ENCODE results near the gene TTC39A.
"Not testable (repeated sequence)": the region's sequence is repeated elsewhere in the genome, so short reads cannot be mapped to it uniquely, and the experiment has no call there.

Gene TTC39A

GRCh38 chr1:51336711-51337110 is 6.3 kb upstream of the TTC39A start:
- DNase-seq (ENCODE audit: low read depth in 2 of 2) = no peak

GRCh38 chr1:51336004-51336403 is 5.6 kb upstream of the TTC39A start:
- DNase-seq (ENCODE audit: low read depth in 2 of 2) = no peak

- DNase-seq (ENCODE audit: low read depth in 2 of 2) = no peak
Measured at GRCh38 chr1:51331206-51332100, 1.1 kb upstream of the TTC39A start.

- no peak for DNase-seq (ENCODE audit: low read depth in 2 of 2)
Measured at GRCh38 chr1:51329443-51330325, 678 bp downstream of the TTC39A start.

- no peak for DNase-seq (ENCODE audit: low read depth in 2 of 2)
Measured at GRCh38 chr1:51328926-51329325, 1.4 kb downstream of the TTC39A start.

- no peak for DNase-seq (ENCODE audit: low read depth in 2 of 2)
Measured at GRCh38 chr1:51328279-51328678, 2.1 kb downstream of the TTC39A start.

GRCh38 chr1:51327386-51327785 is 3.0 kb downstream of the TTC39A start:
- no peak for DNase-seq (ENCODE audit: low read depth in 2 of 2)

GRCh38 chr1:51326839-51327238 is 3.5 kb downstream of the TTC39A start:
- DNase-seq (ENCODE audit: low read depth in 2 of 2) = no peak

- no peak for DNase-seq (ENCODE audit: low read depth in 2 of 2)
Measured at GRCh38 chr1:51325878-51326755, 4.2 kb downstream of the TTC39A start.

- DNase-seq (ENCODE audit: low read depth in 2 of 2) = no peak
Measured at GRCh38 chr1:51325391-51325790, 5.0 kb downstream of the TTC39A start.

GRCh38 chr1:51325011-51325385 is 5.4 kb downstream of the TTC39A start:
- not testable (repeated sequence) for DNase-seq (ENCODE audit: low read depth in 2 of 2)

- no peak for DNase-seq (ENCODE audit: low read depth in 2 of 2)
Measured at GRCh38 chr1:51324251-51325010, 5.9 kb downstream of the TTC39A start.

GRCh38 chr1:51323778-51324177 is 6.6 kb downstream of the TTC39A start:
- DNase-seq (ENCODE audit: low read depth in 2 of 2) = no peak

GRCh38 chr1:51322417-51323101 is 7.8 kb downstream of the TTC39A start:
- no peak for DNase-seq (ENCODE audit: low read depth in 2 of 2)

GRCh38 chr1:51321924-51322280 is 8.5 kb downstream of the TTC39A start:
- no peak for DNase-seq (ENCODE audit: low read depth in 2 of 2)

- no peak for DNase-seq (ENCODE audit: low read depth in 2 of 2)
Measured at GRCh38 chr1:51320967-51321923, 9.1 kb downstream of the TTC39A start.

GRCh38 chr1:51317798-51318197 is 12.6 kb downstream of the TTC39A start:
- DNase-seq (ENCODE audit: low read depth in 2 of 2) = no peak

- DNase-seq (ENCODE audit: low read depth in 2 of 2) = no peak
Measured at GRCh38 chr1:51316846-51317120, 13.6 kb downstream of the TTC39A start.

- DNase-seq (ENCODE audit: low read depth in 2 of 2) = no peak
Measured at GRCh38 chr1:51316113-51316845, 14.1 kb downstream of the TTC39A start.

All from stimulated activated CD4-positive, alpha-beta T cell treated with anti-CD3 and anti-CD28 coated beads, Interleukin-12 subunit alpha, Interleukin-12 subunit beta, amount 100 ng/mL, for 24 hours (primary cell).